HEK293 (cell line): ENCODE results near the gene PNPLA5.

ENCODE experiments used
- CTCF ChIP-seq: fragments of 450-650 bp; formaldehyde crosslinking; IDR thresholded peaks from 2 replicates; pipeline ENCODE4 v1.5.1; 2016; ENCODE audit warnings: missing biosample characterization, missing genetic modification characterization
- ZNF221 ChIP-seq: fragments of 450-650 bp; formaldehyde crosslinking; IDR thresholded peaks from 2 replicates; pipeline ENCODE4 v1.5.1; 2017; ENCODE audit warnings: missing biosample characterization, missing genetic modification characterization, borderline replicate concordance
- ZNF747 ChIP-seq: fragments of 450-650 bp; formaldehyde crosslinking; IDR thresholded peaks from 2 replicates; pipeline ENCODE4 v1.5.1; 2016; ENCODE audit warnings: missing biosample characterization, missing genetic modification characterization

- TF ChIP-seq ZNF221 (tag by site-specific recombination) (no peak), CTCF (no peak), ZNF747 (no peak)
Observed at GRCh38 chr22:43854786-43855271, 37.0 kb downstream of the PNPLA5 start.
